ENCODE measurements around the gene GPR37.

The GPR37 gene

DNA sequence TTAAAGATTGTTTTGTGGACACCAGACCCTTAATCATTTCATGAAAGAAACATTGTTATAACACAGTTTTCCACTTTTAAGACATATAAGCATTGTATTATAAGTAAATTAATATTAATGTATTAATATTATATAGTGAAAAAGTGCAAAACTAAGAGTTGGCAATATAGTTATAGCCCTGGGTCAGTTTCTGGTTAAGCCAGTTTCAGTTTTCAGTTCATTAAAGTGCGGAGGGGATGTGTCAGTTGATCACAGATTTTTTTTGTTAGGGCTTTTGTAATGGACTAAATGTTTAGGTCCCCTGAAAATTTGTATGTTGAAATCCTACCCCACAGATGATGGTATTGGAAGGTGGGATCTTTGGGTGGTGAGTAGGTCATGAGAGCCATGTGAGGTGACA, 45.7 kb upstream of the GPR37 start:
- Histone ChIP-seq H3K27me3 (ENCODE audit: control insufficient read depth, low read length) (no peaks in the 10 kb centered on the region), H3K4me2 (ENCODE audit: low read length) (no peak overlapping the region), H4K20me1 (ENCODE audit: control insufficient read depth, insufficient read depth, low read depth, low read length) (no peaks in the 10 kb centered on the region), H3F3A (ENCODE audit: control insufficient read depth, insufficient read depth) (no peaks in the 10 kb centered on the region), H3K4me3 (ENCODE audit: low read length) (no peak overlapping the region), H3K27ac (ENCODE audit: low read depth, low read length) (no peak overlapping the region), H3K4me1 (ENCODE audit: control insufficient read depth, low read length) (no peaks in the 10 kb centered on the region), H3K79me2 (ENCODE audit: control insufficient read depth, low read length) (no peaks in the 10 kb centered on the region), H3K36me3 (ENCODE audit: control insufficient read depth, low read length) (no peaks in the 10 kb centered on the region), H3K9me3 (ENCODE audit: control insufficient read depth, insufficient read depth, low read length) (no peaks in the 10 kb centered on the region), H3K9me2 (replicated peaks; ENCODE audit: control insufficient read depth, low read length) (no peaks in the 10 kb centered on the region)
- TF ChIP-seq, protein P1, sequence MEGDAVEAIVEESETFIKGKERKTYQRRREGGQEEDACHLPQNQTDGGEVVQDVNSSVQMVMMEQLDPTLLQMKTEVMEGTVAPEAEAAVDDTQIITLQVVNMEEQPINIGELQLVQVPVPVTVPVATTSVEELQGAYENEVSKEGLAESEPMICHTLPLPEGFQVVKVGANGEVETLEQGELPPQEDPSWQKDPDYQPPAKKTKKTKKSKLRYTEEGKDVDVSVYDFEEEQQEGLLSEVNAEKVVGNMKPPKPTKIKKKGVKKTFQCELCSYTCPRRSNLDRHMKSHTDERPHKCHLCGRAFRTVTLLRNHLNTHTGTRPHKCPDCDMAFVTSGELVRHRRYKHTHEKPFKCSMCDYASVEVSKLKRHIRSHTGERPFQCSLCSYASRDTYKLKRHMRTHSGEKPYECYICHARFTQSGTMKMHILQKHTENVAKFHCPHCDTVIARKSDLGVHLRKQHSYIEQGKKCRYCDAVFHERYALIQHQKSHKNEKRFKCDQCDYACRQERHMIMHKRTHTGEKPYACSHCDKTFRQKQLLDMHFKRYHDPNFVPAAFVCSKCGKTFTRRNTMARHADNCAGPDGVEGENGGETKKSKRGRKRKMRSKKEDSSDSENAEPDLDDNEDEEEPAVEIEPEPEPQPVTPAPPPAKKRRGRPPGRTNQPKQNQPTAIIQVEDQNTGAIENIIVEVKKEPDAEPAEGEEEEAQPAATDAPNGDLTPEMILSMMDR (IDR thresholded peaks at IDR 0.05; ENCODE audit: low read depth, low read length, poor library complexity, severe bottlenecking), result no peak
- no peak for TF ChIP-seq EZH2phosphoT487 (IDR thresholded peaks at IDR 0.05; ENCODE audit: borderline replicate concordance, low read length)

DNA sequence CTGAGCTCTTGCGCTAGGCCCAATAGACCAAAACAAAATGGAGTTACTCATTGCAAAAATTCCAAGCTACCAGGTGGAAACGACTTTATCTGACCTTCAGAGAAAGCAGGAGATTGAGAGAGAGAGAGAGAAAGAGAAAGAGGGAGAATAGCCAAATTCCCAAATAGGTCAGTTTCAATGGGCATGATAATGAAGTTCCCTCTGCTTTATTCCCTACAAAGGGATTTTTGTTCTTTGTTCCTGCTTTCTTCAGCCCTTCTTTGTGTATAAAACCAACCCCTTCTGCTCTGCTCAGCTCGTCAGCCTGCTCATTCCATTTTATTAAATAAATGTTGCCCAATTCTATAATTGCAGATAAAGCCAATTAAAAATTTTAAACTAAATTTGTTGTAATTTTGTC, 45.0 kb upstream of the GPR37 start:
- Histone ChIP-seq H3K9me3 (ENCODE audit: control insufficient read depth, insufficient read depth, low read length) (no peaks in the 10 kb centered on the region), H3K36me3 (ENCODE audit: control insufficient read depth, low read length) (no peaks in the 10 kb centered on the region), H3K79me2 (ENCODE audit: control insufficient read depth, low read length) (no peaks in the 10 kb centered on the region), H4K20me1 (ENCODE audit: control insufficient read depth, insufficient read depth, low read depth, low read length) (no peaks in the 10 kb centered on the region), H3K27ac (ENCODE audit: low read depth, low read length) (no peak overlapping the region), H3F3A (ENCODE audit: control insufficient read depth, insufficient read depth) (no peaks in the 10 kb centered on the region), H3K4me1 (ENCODE audit: control insufficient read depth, low read length) (no peaks in the 10 kb centered on the region), H3K4me2 (ENCODE audit: low read length) (no peak overlapping the region), H3K4me3 (ENCODE audit: low read length) (no peak overlapping the region), H3K9me2 (replicated peaks; ENCODE audit: control insufficient read depth, low read length) (no peaks in the 10 kb centered on the region), H3K27me3 (ENCODE audit: control insufficient read depth, low read length) (no peaks in the 10 kb centered on the region)
- TF ChIP-seq, protein P1 (IDR thresholded peaks at IDR 0.05; ENCODE audit: low read depth, low read length, poor library complexity, severe bottlenecking), result no peak
- TF ChIP-seq EZH2phosphoT487 (IDR thresholded peaks at IDR 0.05; ENCODE audit: borderline replicate concordance, low read length), result no peak

DNA sequence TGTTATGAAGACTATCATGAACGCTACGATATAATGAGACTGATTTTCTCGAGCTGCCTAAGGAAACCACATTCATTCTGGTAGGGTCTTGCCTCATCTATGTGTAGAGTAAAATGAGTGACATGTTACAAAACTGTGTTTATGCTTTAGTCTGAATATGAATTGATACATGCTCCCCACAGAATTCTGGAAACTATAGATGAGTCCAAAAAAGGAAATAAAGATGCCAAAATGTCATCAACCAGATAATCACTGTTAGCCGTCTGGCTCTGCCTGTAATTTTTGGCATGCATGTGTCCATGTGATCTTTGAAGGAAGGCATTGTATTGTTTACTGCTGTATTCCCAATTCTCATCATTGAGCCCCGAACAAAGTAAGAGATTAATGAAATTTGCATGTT, 42.6 kb upstream of the GPR37 start:
- no peaks in the 10 kb centered on the region for H3K9me3 ChIP-seq (ENCODE audit: control insufficient read depth, insufficient read depth, low read length)
- no peaks in the 10 kb centered on the region for H3K9me2 ChIP-seq (replicated peaks; ENCODE audit: control insufficient read depth, low read length)
- H3K4me1 ChIP-seq (ENCODE audit: control insufficient read depth, low read length), result no peaks in the 10 kb centered on the region
- no peak overlapping the region for H3K4me3 ChIP-seq (ENCODE audit: low read length)
- no peaks in the 10 kb centered on the region for H4K20me1 ChIP-seq (ENCODE audit: control insufficient read depth, insufficient read depth, low read depth, low read length)
- no peaks in the 10 kb centered on the region for H3K36me3 ChIP-seq (ENCODE audit: control insufficient read depth, low read length)
- no peaks in the 10 kb centered on the region for H3K79me2 ChIP-seq (ENCODE audit: control insufficient read depth, low read length)
- no peak for TF ChIP-seq EZH2phosphoT487 (IDR thresholded peaks at IDR 0.05; ENCODE audit: borderline replicate concordance, low read length)
- H3F3A ChIP-seq (ENCODE audit: control insufficient read depth, insufficient read depth), result no peaks in the 10 kb centered on the region
- H3K27me3 ChIP-seq (ENCODE audit: control insufficient read depth, low read length), result no peaks in the 10 kb centered on the region
- H3K4me2 ChIP-seq (ENCODE audit: low read length), result no peak overlapping the region
- no peak overlapping the region for H3K27ac ChIP-seq (ENCODE audit: low read depth, low read length)

DNA sequence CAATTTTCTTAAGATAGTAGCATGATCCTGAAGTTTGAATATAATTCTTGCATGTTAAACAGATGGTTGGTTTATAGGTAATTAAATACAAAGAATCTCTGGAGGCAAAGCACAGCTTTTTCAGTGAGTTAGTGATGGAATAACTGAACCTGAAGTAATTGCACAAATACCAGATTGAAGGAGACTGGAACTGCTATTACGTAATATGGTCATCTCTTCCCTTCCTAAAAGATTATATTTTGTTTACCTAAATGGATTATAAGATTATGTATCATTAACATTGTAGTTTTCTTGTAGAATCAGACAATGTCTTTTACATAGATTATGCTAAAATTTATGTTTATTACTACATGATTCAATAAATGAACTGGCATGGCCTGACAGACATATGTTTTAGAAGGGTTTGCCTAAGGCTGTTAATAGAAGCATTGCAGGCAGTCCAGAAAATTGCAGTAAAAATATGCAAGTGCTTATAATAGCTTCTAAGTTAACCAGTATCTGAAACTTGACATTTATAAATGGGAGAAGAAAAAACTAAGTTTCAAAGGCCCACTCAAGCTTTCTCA, 35.8 kb upstream of the GPR37 start:
- H3K4me2 ChIP-seq (ENCODE audit: low read length), result no peak overlapping the region
- no peaks in the 10 kb centered on the region for H3K4me1 ChIP-seq (ENCODE audit: control insufficient read depth, low read length)
- H3K27ac ChIP-seq (ENCODE audit: low read depth, low read length), result no peak overlapping the region
- H3K79me2 ChIP-seq (ENCODE audit: control insufficient read depth, low read length), result no peaks in the 10 kb centered on the region
- no peaks in the 10 kb centered on the region for H3K27me3 ChIP-seq (ENCODE audit: control insufficient read depth, low read length)
- H3K9me3 ChIP-seq (ENCODE audit: control insufficient read depth, insufficient read depth, low read length), result no peaks in the 10 kb centered on the region
- no peak overlapping the region for H3K4me3 ChIP-seq (ENCODE audit: low read length)
- no peaks in the 10 kb centered on the region for H4K20me1 ChIP-seq (ENCODE audit: control insufficient read depth, insufficient read depth, low read depth, low read length)
- no peaks in the 10 kb centered on the region for H3K36me3 ChIP-seq (ENCODE audit: control insufficient read depth, low read length)
- no peaks in the 10 kb centered on the region for H3F3A ChIP-seq (ENCODE audit: control insufficient read depth, insufficient read depth)
- H3K9me2 ChIP-seq (replicated peaks; ENCODE audit: control insufficient read depth, low read length), result no peaks in the 10 kb centered on the region
- TF ChIP-seq, protein P1 (IDR thresholded peaks at IDR 0.05; ENCODE audit: low read depth, low read length, poor library complexity, severe bottlenecking), result no peak
- no peak for TF ChIP-seq EZH2phosphoT487 (IDR thresholded peaks at IDR 0.05; ENCODE audit: borderline replicate concordance, low read length)

All from DOHH2 (cell line).